Measurements from ENCODE around the gene PLD5.
"Not testable (repeated sequence)": the region's sequence is repeated elsewhere in the genome, so short reads cannot be mapped to it uniquely, and the experiment has no call there.

PLD5 gene

DNA sequence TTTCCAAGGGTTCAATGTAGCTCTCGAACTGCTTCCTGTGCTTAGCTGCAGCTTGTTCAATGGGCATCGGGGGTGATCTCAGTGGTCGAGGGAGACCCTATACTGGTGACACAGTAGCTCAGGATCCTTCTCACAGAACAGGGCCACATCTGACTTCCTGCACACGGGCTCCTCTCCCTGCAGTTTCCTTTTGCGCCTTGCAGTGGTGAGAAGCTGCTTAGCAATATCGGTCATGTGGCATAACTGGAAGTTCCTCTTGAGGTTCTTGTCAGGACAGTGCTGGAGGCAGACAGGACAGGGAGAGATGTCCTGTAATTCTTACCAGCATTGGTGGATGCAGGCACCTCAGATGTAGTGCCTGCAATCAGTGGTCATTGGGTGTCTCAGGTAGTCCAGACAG is 385.1 kb downstream of the PLD5 start:
- DNase-seq, result peak; percentile 49

DNA sequence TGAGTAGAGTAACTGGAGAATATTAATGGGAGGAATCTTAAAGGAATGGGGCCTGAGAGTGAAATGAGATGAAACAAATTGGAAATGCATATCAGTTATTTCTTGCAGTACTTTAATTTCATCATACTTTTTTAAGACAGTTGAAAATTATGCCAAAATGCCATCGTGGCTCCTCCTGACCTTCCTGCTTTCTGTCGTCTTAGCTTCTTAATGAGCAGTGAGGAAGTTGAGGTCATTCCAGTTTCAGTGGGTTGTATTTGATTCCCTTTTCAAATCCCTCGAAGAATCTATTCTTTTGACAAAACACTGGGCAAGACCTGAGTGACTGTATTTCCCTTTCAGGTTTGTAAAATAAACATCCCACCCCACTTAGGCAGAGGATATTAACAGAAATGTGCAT is 390.7 kb downstream of the PLD5 start:
- DNase-seq, result peak; percentile 23

DNA sequence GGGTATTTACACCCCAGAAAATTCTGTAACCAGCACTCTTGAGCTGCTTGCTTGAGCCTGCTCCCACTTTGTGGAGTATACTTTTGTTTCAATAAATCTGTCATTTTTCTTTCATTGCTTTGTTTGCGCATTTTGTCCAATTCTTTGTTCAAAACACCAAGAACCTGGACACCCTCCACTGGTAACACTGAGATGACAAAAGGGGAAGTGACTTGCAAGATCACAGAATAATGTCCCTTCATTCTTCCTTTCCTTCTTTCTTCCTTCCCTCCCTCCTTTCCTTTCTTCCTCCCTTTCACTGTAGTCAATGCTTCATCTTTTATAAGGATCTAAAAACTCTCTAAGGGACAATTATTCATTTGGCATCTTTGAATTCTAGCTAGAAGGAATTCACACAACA is 391.1 kb downstream of the PLD5 start:
- no peak for DNase-seq

DNA sequence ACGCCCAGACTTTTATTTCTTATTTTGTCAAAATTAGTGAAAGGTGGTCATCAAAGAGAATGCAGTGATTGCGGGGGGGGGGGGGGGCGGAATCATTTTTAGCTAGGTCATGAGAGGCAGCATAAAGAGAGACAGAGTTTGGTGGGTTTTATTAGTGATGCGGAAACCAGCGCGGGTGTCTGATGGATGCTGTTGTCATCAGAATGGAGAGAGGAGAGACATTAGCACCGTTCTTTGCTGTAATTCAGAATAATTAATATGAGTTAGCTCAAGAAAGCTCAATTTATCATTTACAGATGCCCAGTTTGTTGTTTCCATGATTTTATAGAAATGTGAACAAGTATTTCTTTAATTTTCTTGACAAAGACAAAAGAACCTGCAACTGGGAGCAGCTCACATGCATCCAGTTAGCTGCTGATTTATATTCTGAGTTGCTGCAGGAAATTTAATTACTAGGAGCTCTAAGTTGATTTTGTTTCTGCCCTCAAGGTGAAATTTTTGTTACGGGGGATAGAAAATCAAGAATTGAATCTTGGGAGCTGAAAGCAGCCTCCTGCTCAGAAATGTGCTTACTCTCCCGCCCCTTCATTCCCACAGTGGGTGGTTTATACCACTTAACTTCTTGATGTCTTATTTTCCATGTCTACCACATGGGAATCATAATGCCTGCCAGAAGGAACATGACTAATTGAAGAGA is 392.2 kb downstream of the PLD5 start:
- no peak for DNase-seq

DNA sequence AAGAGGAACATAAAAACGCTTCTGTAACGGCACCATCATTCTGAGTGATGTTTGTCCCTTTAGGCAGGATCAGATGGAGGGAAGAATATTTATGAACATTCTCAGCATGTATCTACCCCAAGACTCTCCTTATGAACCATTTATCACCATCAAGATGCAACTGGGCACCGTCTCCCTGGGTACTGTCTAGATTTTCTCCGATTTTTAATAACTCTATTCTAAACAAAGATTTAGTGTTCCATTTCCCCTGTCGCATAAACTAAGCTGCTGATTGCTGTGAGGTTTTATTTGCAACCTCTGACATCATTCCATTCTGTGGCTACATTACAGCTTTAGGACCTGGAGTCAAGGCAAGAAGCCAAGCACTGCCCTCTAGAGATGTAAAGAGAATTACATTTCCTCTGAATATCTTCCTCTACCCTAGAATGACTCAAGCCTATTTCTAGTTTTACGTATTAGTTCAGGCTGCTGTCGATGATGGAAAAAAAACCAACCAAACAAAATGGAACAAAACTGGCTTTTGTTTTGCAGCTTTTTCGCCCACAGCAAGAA is 395.5 kb downstream of the PLD5 start:
- DNase-seq, result peak; percentile 6

DNA sequence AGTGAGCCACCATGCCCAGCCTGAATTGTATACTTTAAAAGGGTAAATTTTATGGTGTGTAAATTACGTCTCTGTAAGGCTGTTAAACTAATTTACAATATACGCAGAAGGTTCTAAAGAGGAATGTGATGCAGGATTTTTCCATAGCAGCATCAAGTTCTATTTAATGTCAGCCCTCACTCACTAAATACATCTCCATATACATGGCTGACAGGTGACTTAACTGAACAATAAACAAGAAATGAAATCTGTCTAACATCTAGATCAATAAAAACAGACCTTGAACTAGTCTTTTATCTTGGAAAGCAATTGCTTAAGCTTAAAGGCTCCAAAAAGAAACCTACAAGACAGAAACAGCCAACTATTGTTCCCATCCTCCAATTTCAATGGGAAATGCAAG is 404.1 kb downstream of the PLD5 start:
- DNase-seq, result no peak

DNA sequence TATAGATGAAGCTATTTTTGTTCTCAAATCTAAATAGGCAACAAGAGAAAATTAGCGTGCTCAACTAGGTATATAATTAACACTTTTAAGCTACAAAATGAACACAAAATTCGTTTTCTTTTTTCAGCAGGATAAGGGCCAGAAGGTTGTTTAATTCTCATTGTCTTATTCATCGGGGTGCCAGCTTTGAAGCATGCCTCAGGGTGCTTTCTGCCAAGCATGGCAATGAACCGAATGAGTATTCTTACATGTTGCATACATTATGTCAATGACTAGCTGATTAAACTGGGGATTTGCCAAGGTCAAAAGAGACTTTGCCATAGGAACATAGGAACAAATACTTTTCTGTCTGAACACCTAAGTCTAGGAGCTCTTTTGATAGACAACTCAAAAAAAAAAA is 423.6 kb downstream of the PLD5 start:
- DNase-seq, result no peak

DNA sequence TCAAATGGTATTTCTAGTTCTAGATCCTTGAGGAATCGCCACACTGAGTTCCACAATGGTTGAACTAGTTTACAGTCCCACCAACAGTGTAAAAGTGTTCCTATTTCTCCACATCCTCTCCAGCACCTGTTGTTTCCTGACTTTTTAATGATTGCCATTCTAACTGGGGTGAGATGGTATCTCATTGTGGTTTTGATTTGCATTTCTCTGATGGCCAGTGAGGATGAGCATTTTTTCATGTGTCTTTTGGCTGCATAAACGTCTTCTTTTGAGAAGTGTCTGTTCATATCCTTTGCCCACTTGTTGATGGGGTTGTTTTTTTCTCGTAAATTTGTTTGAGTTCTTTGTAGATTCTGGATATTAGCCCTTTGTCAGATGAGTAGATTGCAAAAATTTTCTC is 427.2 kb downstream of the PLD5 start:
- DNase-seq, result not testable (repeated sequence)

DNA sequence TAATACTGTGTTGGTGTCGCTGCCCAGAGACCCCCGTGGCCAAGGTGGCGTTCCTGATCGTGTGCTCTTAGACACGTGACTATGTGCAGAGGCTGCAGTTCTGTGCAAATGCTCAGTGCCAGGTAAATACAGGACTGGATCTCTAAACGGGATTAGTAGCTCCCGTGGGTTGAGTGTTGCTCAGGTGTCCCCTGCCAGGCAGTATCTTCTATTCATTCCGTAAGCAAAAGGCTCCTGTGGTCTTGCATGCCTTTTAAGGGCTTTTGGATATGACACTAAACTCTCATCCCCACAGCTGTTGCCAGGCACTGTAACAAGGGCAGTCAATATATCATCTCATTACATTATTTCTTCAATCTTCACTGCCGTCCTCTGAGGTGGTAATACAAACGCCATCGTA is 431.4 kb downstream of the PLD5 start:
- DNase-seq, result no peak

DNA sequence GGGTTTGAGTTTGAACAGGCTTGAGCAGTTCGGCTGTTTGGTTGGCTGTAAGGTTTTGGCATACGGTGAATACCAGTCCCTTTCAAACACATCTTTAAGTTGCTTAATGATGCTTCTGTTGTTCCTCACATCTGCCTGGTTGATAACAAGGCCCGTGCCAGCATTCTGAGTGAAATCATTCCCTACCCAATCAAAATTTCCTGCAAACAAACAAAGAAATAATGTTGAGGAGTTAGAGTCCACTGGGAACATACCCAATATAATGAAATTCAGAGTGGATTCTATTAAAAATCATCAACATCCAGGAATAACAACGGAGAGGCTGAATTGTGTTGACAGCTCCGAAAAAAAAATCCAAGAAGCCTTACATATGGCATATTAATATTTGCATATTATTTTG is 434.6 kb downstream of the PLD5 start:
- no peak for DNase-seq

DNA sequence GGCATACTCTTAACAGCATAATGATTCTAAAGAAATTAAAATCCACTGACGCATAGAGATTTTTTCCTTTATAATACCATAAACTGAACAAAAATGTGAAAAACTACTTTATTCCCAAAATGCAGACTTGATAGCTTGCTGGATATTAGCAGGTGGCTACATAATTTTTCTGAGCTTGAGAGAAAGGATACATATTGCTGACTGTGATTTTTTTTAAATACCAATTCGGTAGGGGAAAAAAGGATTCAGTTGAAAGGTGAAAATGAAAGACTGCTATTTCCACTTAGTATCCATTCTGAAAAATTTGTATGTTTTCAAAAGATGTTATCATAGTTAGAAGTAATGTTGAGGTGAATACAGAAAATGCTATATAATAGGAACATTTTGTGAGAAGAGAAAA is 435.6 kb downstream of the PLD5 start:
- DNase-seq, result no peak

DNA sequence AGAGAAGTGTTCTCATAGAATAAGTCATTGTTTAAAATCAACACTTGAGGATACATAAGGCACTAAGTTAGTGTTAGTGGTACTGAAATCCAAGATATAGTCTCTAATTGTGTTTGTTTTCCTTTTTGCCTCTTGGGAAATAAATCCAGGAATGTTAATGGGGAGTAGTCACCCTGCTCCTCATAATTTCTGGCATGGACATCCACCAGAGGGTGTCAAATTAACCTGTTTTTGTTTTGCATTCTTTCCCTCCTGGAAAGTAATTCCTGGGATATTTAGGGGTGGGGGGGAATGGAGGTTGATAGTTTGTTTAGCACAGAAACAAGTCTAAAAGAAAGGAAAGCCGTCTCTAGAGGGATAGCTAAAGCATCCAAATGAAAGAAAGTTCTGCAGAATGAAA is 437.8 kb downstream of the PLD5 start:
- DNase-seq, result no peak

DNA sequence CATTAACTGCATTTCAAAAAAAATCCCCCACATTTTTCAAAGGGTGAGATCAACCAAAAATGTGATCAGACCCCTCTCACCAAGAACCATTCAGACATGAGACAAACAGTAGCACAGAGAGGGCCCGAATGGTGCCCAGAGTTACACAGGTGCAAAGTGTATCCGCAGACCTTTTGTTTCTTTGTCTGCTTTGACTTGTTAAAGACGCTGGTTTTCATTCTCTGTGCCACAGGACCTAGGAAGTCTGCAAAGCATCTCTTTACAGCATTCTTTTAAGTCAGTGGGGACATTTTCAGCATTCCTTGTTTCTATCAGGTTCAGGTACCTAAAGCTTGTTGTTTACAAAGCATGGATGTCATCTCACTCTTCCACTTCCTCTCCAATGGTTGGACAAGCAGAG is 438.4 kb downstream of the PLD5 start:
- no peak for DNase-seq

DNA sequence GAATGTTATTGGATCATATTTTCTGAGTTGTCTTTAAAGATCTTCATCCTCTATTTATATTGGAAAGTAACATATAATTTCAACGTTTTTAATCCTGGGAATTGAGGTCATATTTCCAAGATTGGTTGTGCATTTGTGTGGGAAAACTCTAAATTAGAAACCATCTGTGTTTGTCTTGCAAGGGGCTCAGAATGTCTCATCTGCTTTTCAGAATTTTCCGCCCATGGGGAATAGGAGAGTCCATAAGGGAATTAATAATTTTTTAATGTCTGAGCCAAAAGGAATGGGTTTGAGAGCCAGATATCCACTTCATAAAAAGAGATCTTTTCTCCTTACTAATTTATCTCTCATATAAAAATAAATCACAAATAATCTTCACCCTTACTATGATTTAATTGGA is 440.8 kb downstream of the PLD5 start:
- no peak for DNase-seq

DNA sequence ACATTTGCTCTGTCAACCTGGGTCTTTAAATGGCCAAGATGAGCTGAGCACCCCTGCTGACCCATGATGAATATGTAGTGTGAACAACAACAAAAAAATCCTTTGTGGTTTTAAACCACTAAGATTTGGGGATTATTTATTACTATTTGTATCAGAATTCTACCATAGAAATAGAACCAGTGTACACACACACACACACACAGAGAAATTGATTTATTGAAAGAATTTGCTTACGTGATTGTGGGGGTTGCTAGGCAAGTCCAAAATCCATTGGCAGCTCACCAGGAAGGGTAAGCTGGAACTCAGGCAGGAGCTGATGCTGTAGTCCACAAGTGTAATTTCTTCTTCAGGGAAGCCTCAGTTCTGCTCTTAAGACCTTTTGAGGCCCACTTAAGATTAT is 443.1 kb downstream of the PLD5 start:
- DNase-seq, result no peak

DNA sequence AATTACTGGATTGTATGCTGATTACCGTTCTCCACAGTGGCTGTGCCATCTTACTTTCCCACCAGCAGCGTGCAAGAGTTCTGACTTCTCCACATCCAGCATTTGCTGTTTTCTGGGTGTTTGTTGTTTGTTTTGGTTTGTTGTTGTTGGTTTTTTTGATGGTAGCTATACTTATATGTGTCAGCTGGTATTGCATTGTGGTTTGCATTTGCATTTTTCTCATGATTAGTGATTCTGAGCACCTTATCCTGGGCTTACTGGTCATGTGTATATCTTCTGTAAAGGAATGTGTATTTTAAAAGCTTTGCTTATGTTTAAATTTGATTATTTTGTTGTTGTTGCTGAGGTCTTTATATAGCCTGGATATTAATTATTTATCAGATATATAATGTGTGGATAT is 458.7 kb downstream of the PLD5 start:
- no peak for DNase-seq

DNA sequence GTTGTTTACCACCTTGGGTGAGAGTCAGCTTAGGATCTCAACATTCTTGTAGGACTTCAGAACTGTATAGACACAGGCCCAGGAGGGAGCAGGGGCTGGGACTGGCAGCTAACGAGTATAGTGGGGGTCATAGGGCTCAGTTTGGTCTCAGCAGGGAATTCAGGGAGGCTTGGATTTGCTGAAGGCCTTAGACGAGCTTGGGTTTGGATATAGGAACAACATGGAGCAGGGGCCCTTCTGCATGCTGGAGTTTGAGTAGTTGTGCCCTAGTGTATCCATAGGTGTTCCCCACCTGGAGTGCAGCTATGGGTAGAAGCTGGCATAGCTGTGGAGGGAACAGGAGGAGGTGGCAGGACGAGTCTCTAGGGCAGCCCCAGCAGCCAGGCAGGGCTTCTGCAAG is 462.2 kb downstream of the PLD5 start:
- no peak for DNase-seq

DNA sequence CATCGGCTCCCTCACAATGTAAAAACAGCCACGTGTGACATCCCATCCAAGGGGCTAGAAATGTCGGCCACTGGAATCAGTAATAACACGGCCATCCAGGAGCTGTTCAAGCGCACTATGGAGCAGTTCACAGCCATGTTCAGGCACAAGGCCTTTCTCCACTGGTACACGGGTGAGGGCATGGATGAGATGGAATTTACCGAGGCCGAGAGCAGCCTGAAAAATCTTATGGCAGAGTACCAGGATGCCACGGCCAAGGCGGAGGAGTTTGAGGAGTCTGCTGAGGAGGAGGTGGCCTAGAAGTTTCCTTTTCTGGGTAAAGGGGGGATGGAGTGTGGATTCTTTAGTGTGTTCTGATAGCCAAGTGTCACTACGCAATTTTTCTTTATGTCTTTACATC is 464.5 kb downstream of the PLD5 start:
- DNase-seq, result no peak

DNA sequence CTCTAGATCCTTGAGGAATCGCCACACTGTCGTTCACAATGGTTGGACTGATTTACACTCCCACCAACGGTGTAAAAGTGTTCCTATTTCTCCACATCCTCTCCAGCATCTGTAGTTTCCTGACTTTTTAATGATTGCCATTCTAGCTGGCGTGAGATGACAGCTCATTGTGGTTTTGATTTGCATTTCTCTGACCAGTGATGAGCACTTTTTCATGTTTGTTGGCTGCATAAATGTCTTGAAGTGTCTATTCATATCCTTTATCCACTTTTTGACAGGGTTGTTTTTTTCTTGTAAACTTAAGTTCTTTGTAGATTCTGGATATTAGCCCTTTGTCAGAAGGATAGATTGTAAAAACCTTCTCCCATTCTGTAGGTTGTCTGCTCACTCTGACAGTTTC is 465.9 kb downstream of the PLD5 start:
- DNase-seq, result not testable (repeated sequence)

DNA sequence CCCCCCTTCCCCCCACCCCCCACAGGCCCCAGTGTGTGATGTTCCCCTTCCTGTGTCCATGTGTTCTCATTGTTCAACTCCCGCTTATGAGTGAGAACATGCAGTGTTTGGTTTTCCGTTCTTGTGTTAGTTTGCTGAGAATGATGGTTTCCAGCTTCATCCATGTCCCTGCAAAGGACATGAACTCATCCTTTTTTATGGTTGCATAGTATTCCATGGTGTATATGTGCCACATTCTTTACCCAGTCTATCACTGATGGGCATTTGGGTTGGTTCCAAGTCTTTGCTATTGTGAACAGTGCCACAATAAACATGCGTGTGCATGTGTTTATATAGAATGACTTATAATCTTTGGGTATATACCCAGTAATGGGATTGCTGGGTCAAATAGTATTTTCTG is 466.3 kb downstream of the PLD5 start:
- DNase-seq, result not testable (repeated sequence)

DNA sequence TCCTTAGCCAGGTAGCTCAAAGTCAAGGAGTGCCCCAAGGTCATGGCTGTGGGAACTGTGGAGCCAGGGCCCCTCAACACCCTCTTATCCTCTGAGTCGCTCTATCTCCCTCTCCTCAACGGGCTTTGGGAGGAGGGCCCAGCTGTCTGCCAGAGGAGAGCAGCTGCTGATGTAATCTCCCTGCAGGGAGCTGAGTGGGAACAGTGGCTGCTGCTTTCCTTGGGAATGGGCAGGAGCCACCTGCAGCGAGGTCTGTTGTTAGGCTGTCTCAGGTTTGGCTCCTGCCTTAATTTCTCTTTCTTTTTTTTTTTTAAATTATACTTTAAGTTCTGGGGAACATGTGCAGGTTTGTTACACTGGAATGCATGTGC is 466.8 kb downstream of the PLD5 start:
- DNase-seq, result no peak

DNA sequence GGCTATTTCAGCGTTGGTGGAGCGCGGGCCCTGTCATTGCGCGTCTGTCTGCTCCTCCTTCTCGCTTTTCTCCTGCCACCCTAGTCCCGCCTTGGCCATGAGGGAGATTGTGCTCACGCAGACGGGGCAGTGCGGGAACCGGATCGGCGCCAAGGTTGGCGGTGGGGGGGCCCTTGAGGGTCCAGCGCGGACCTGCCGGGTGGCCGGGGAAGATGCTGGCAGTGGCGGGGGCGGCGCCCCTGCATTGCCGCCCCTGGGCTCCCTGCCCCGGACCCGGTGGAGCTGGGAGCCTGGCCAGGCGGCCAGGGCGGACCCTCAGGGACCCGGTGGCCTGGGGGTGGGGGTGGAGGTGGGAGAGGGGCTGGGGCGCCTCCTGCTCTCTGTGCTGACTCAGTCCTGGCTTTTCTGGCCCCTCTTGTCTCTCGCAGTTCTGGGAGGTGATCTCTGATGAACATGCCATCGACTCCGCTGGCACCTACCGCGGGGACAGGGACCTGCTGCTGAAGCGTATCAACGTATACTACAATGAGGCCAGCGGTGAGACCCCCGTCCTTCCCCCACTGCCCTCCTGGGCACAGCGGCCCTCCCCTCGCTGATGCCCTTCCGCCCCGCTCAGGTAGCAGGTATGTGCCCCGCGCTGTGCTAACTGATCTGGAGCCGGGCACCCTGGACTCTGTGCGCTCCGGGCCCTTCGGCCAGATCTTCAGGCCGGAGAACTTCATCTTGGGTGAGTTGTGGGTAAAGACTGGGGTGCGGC is 467.3 kb downstream of the PLD5 start:
- DNase-seq, result no peak

DNA sequence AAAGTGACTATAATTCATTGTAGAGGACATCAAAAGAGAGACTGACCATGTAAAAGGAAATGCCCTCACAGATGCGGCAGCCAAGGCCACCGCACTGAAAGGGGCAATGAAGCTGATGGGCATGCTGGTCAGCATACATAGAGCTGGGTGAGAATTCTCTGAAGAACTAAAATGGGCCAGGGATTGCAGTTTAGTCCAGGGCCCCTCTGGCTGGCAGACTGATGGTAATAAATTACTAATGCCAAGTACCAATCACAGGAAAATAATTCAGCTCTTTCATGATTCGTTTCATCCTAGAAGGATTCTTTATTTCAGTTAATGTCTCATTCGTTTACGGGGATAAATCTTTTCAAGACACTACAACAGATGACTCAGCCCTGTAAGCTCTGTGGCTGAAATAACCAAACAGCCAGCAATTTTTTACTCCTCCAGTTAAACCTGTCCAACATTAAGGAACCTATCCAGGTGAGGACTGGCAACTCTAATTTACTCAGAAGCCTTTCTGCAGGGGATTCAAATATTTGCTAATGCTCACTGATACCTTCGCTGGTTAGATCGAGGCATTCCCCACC is 468.7 kb downstream of the PLD5 start:
- DNase-seq, result no peak

DNA sequence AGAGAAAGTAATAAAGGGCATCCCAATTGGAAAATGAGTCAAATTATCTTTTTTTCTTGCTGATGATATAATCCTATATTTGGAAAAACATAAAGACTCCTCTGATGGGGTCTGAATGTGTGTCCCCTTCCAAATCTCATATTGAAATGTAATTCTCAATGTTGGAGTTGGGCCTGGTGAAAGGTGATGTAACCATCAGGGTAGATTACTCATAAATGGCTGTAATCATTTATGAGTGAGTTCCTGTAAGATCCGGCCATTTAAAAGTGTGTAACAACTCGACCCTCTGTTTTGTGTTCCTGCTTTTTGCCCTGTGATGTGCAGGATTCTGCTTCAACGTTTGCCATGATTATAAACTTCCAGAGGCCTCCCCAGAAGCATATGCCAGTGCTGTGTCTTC is 481.3 kb downstream of the PLD5 start:
- DNase-seq, result no peak
